Endothelial cell of umbilical vein (primary cell): ENCODE results near the gene ATRNL1. TPM values are rescaled to one million over a fixed set of nuclear protein-coding genes. Genes with fewer than 3 reads are reported as not detected.
"Not testable (repeated sequence)": the region's sequence is repeated elsewhere in the genome, so short reads cannot be mapped to it uniquely, and the experiment has no call there.

Source experiments
- BruUV-seq: library from RNA; stranded (reverse); fragments of 400-500 nt; replicated peaks from 2 replicates; lab custom pipeline; 2021; lab: Mats Ljungman, UMichigan
- CTCF ChIA-PET: fragments of 300-600, 350-600 bp; sonication (Branson Sonifier 250); formaldehyde crosslinking; loops from one replicate; lab custom pipeline; 2021; ENCODE audit warnings: antibody characterized with exemption, inconsistent platforms; lab: Charles Lee
- POLR2A ChIA-PET: fragments of 300-600, 350-600 bp; sonication (Branson Sonifier 250); formaldehyde crosslinking; loops from one replicate; lab custom pipeline; 2021; ENCODE audit warnings: antibody characterized with exemption, inconsistent platforms; lab: Charles Lee
- DNase-seq: peaks from one replicate; pipeline ENCODE4 v3.0.0-alpha.2; 2011; ENCODE audit warnings: low read depth, low spot score
- FAIRE-seq: peaks from 2 replicates; lab custom pipeline; 2011; peaks lifted over from hg19 to GRCh38; lab: Jason Lieb, UNC
- H2AFZ ChIP-seq: 2 replicates; pipeline ENCODE4 v1.6.0; 2012; ENCODE audit warnings: low read depth, low read length, control low read depth, inconsistent platforms
- H3K27ac ChIP-seq: 2 replicates; pipeline ENCODE4 v1.5.1; 2011; ENCODE audit warnings: low read depth, mild to moderate bottlenecking, control low read depth, low read length, moderate library complexity; ENCODE audit not compliant: insufficient read depth
- H3K27me3 ChIP-seq, 2 experiments: 2 replicates each; pipeline versions ENCODE4 v1.6.0 to v1.6.1; 2011; ENCODE audit warnings: low read length in 2 of 2, mixed read lengths in 1 of 2; ENCODE audit not compliant: control insufficient read depth in 2 of 2, insufficient read depth in 2 of 2
- H3K36me3 ChIP-seq, 2 experiments: 2 replicates in 1 of 2; 3 replicates in 1 of 2; pipeline ENCODE4 v1.5.1; 2011; ENCODE audit warnings: low read length in 2 of 2, mild to moderate bottlenecking in 1 of 2, moderate library complexity in 1 of 2; ENCODE audit not compliant: control insufficient read depth in 2 of 2, insufficient read depth in 2 of 2; ENCODE audit errors: extremely low read depth in 1 of 2
- H3K4me1 ChIP-seq: 3 replicates; pipeline ENCODE4 v1.5.1; 2011; ENCODE audit warnings: mild to moderate bottlenecking, low read length; ENCODE audit not compliant: control insufficient read depth, insufficient read depth; ENCODE audit errors: extremely low read depth
- H3K4me2 ChIP-seq: 2 replicates; pipeline ENCODE4 v1.6.1; 2011; ENCODE audit warnings: low read length, control low read depth, mixed read lengths; ENCODE audit not compliant: insufficient read depth
- H3K4me3 ChIP-seq, 3 experiments: fragments of 200-600 bp in 1 of 3; sonication (generic), shearing (Covaris generic) in 1 of 3; replicated peaks in 1 of 3; 2 replicates each; pipeline ENCODE4 v1.5.1; 2011 to 2016; ENCODE audit warnings: control low read depth in 3 of 3, low read length in 3 of 3, mild to moderate bottlenecking in 2 of 3, inconsistent platforms in 1 of 3, low read depth in 1 of 3, moderate library complexity in 1 of 3; ENCODE audit not compliant: insufficient read depth in 1 of 3
- H3K79me2 ChIP-seq: 2 replicates; pipeline ENCODE4 v1.6.0; 2012; ENCODE audit warnings: low read length, inconsistent platforms; ENCODE audit not compliant: control insufficient read depth, insufficient read depth
- H3K9ac ChIP-seq: replicated peaks from 2 replicates; pipeline ENCODE3; 2011; ENCODE audit warnings: low read length, control low read depth; ENCODE audit not compliant: insufficient read depth; ENCODE audit errors: extremely low read depth
- H3K9me1 ChIP-seq: replicated peaks from 3 replicates; pipeline ENCODE4 v1.6.0; 2011; ENCODE audit warnings: mild to moderate bottlenecking, low read length; ENCODE audit not compliant: control insufficient read depth, insufficient read depth; ENCODE audit errors: extremely low read depth
- H3K9me3 ChIP-seq: replicated peaks from 2 replicates; pipeline ENCODE4 v1.5.1; 2012; ENCODE audit warnings: low read length, inconsistent platforms; ENCODE audit not compliant: control insufficient read depth, insufficient read depth
- H4K20me1 ChIP-seq: replicated peaks from 2 replicates; pipeline ENCODE3; 2011; ENCODE audit warnings: mild to moderate bottlenecking, low read length; ENCODE audit not compliant: control insufficient read depth, insufficient read depth; ENCODE audit errors: extremely low read depth
- FOS ChIP-seq: IDR thresholded peaks from 2 replicates; pipeline ENCODE4 v1.6.1; 2011; ENCODE audit warnings: mild to moderate bottlenecking, low read length, moderate library complexity, borderline replicate concordance; ENCODE audit not compliant: insufficient read depth
- GATA2 ChIP-seq: IDR thresholded peaks from 2 replicates; pipeline ENCODE4 v1.7.0; 2011; ENCODE audit warnings: low read depth, mild to moderate bottlenecking, moderate library complexity, mixed read lengths, low read length; ENCODE audit not compliant: insufficient read length, insufficient read depth
- JUN ChIP-seq: IDR thresholded peaks from 2 replicates; pipeline ENCODE4 v1.6.1; 2011; ENCODE audit warnings: borderline replicate concordance, low read depth; ENCODE audit not compliant: insufficient read length, insufficient read depth
- MYC ChIP-seq: IDR thresholded peaks from one replicate; pipeline ENCODE4 v1.6.1; 2011; ENCODE audit warnings: mild to moderate bottlenecking, low read depth, low read length
- POLR2A ChIP-seq: IDR thresholded peaks from 2 replicates; pipeline ENCODE4 v1.6.1; 2012; ENCODE audit warnings: low read depth, mild to moderate bottlenecking, control low read depth, low read length
- POLR2AphosphoS5 ChIP-seq: IDR thresholded peaks from 2 replicates; pipeline ENCODE4 v1.6.1; 2012; ENCODE audit warnings: low read depth, mild to moderate bottlenecking, control low read depth, low read length, moderate library complexity; ENCODE audit not compliant: insufficient read depth
- dilution Hi-C: fragments of 300-500 bp; cut with MboI; formaldehyde crosslinking; loops from one replicate; pipeline ENCODE4 v1.15.0; 2019; ENCODE audit warnings: low sequenced_read_pairs; ENCODE audit not compliant: extremely low pct_ligation_motif_present
- intact Hi-C: fragments of 100-400 bp; cut with micrococcal nuclease; formaldehyde crosslinking; loops from one replicate; pipeline ENCODE4 v1.10.0; 2022
- polyA plus RNA-seq, 4 experiments: library from polyadenylated mRNA; depleted of rRNA in 3 of 4; stranded (reverse) in 3 of 4; unstranded in 1 of 4; fragments of >200 nt; gene quantifications; 2 replicates each; pipeline versions ENCODE4 v1.2.1 to v1.2.3, GENCODE V29; 2011 to 2012; ENCODE audit warnings: missing spikeins in 1 of 4
- total RNA-seq: library from RNA; stranded (reverse); gene quantifications from 2 replicates; pipeline ENCODE4 v1.2.3, GENCODE V29; 2021
- TF ChIP-seq, protein P1 (sequence below): IDR thresholded peaks from 2 replicates; pipeline ENCODE4 v1.6.1; 2011; ENCODE audit not compliant: insufficient read depth, insufficient read length

Gene ATRNL1
- total and polyA plus RNA-seq, 2 donors (not counting 3 experiments of a cell fraction or from before 2014, with no cell fraction given): not detected

DNA sequence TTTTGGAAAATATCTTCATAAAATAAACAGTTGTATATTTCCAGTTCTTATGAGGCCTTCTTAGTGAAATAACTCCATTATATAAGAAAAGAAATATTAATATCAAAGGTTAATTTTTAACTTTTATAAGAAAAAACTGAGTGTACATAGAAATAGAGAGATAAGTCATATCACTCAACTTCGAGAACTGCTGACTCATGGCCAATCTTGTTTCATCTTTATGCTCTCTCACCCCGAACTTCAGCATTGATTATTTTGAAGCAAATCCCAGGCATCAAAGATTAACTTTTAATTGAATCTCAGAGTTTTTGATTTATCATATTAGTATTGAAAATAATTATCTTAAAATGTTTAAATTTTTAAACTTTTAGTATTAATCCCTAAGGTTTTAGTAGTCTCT is 652.8 kb downstream of the ATRNL1 start:
- Histone ChIP-seq H3K4me3 (no peak overlapping the region), H3K36me3 (no peaks in the 10 kb centered on the region), H3K9me3 (no peaks in the 10 kb centered on the region), H4K20me1 (no peaks in the 10 kb centered on the region), H2AFZ (no peak overlapping the region), H3K4me1 (no peaks in the 10 kb centered on the region), H3K27ac (no peak overlapping the region), H3K79me2 (no peaks in the 10 kb centered on the region), H3K27me3 (no peaks in the 10 kb centered on the region), H3K4me2 (no peak overlapping the region), H3K9me1 (no peaks in the 10 kb centered on the region), H3K9ac (no peak overlapping the region)
- dilution Hi-C loops: no loop called here
- CTCF ChIA-PET: no interaction called here
- no TSS peak for BruUV-seq
- TF ChIP-seq FOS: no peak
- TF ChIP-seq MYC: no peak
- TF ChIP-seq JUN: no peak
- TF ChIP-seq, protein P1, sequence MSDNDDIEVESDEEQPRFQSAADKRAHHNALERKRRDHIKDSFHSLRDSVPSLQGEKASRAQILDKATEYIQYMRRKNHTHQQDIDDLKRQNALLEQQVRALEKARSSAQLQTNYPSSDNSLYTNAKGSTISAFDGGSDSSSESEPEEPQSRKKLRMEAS: no peak
- DNase-seq (no peak), FAIRE-seq (no peak)
- intact Hi-C loops: no loop called here
- POLR2A ChIA-PET: no interaction called here

DNA sequence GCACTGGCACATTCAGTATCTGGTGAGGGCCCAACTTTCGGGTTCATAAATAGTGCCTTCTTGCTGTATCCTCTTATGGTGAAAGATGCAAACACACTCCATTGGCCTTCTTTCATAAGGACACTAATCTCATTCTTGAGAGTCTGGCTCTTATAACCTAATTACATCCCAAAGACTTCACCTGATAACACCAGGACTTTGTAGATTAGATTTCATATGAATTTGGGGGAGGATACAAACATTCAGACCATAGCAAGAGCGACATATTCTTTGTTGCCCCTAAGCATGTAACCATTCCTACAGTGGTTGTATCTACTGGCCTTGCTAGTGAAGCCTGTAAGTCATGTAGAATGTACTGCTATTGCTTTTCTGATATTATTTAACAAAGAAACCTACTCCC is 654.6 kb downstream of the ATRNL1 start:
- no peaks in the 10 kb centered on the region for H3K4me1 ChIP-seq
- no peaks in the 10 kb centered on the region for H4K20me1 ChIP-seq
- H2AFZ ChIP-seq: no peak overlapping the region
- no peak overlapping the region for H3K9ac ChIP-seq
- DNase-seq (no peak), FAIRE-seq (no peak)
- dilution Hi-C loops: no loop called here
- no peaks in the 10 kb centered on the region for H3K27me3 ChIP-seq
- intact Hi-C loops: no loop called here
- POLR2A ChIA-PET: no interaction called here
- H3K9me3 ChIP-seq: no peaks in the 10 kb centered on the region
- H3K9me1 ChIP-seq: no peaks in the 10 kb centered on the region
- H3K4me3 ChIP-seq: no peak overlapping the region
- CTCF ChIA-PET: no interaction called here
- H3K79me2 ChIP-seq: no peaks in the 10 kb centered on the region
- H3K27ac ChIP-seq: no peak overlapping the region
- TF ChIP-seq POLR2AphosphoS5 (no peak), GATA2 (no peak), MYC (no peak), FOS (no peak), JUN (no peak), POLR2A (no peak)
- no TSS peak for BruUV-seq
- H3K36me3 ChIP-seq: no peaks in the 10 kb centered on the region
- H3K4me2 ChIP-seq: no peak overlapping the region

DNA sequence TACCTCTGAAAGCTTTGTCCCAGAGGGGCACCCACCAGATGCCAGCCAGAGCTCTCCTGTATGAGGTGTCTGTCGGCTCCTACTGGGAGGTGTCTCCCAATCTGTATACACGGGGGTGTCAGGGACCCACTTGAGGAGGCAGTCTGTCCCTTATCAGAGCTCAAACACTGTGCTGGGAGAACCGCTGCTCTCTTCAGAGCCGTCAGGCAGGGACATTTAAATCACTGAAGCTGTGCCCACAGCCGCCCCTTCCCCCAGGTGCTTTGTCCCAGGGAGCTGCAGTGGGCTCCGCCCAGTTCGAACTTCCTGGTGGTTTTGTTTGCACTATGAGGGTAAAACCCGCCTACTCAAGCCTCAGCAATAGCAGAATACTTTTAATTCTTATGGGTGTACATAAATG is 665.3 kb downstream of the ATRNL1 start:
- H3K9me3 ChIP-seq, H2AFZ ChIP-seq, H3K36me3 ChIP-seq, H3K4me3 ChIP-seq, FAIRE-seq, H3K27me3 ChIP-seq, H3K27ac ChIP-seq, POLR2A ChIA-PET, CTCF ChIA-PET, dilution Hi-C loops, BruUV-seq, H4K20me1 ChIP-seq, DNase-seq, H3K4me2 ChIP-seq, H3K79me2 ChIP-seq, H3K9ac ChIP-seq, H3K4me1 ChIP-seq, H3K9me1 ChIP-seq, intact Hi-C loops: not testable (repeated sequence)
